Keratinocyte (primary cell): ENCODE results near the gene UGGT2. TPM values are rescaled to one million over a fixed set of nuclear protein-coding genes. Genes with fewer than 3 reads are reported as not detected.
A peak's percentile ranks its signal among the peaks of the same experiment; 100 is the strongest.

Experiments
- DNase-seq: peaks from one replicate; pipeline ENCODE4 v3.0.0-alpha.2; 2011; ENCODE audit warnings: low read depth, missing footprints, low spot score
- FAIRE-seq: peaks from 2 replicates; lab custom pipeline; 2011; peaks lifted over from hg19 to GRCh38; lab: Jason Lieb, UNC
- H2AFZ ChIP-seq: 2 replicates; pipeline ENCODE4 v1.6.0; 2012; ENCODE audit warnings: low read length, control low read depth, inconsistent platforms; ENCODE audit not compliant: control insufficient read depth
- H3K27ac ChIP-seq: 2 replicates; pipeline ENCODE4 v1.5.1; 2011; ENCODE audit warnings: low read length; ENCODE audit not compliant: control insufficient read depth, insufficient read depth
- H3K27me3 ChIP-seq: 3 replicates; pipeline ENCODE4 v1.6.0; 2011; ENCODE audit warnings: low read length; ENCODE audit not compliant: control insufficient read depth, insufficient read depth; ENCODE audit errors: extremely low read depth
- H3K36me3 ChIP-seq, 2 experiments: 2 replicates in 1 of 2; 3 replicates in 1 of 2; pipeline ENCODE4 v1.5.1; 2011; ENCODE audit warnings: low read length in 2 of 2, mild to moderate bottlenecking in 1 of 2; ENCODE audit not compliant: control insufficient read depth in 2 of 2, insufficient read depth in 2 of 2; ENCODE audit errors: extremely low read depth in 1 of 2
- H3K4me1 ChIP-seq: 3 replicates; pipeline ENCODE4 v1.5.1; 2011; ENCODE audit warnings: low read length; ENCODE audit not compliant: control insufficient read depth, insufficient read depth; ENCODE audit errors: extremely low read depth
- H3K4me2 ChIP-seq: 3 replicates; pipeline ENCODE4 v1.6.0; 2011; ENCODE audit warnings: low read depth, low read length; ENCODE audit not compliant: control insufficient read depth, insufficient read depth; ENCODE audit errors: extremely low read depth
- H3K4me3 ChIP-seq, 3 experiments: fragments of 200-600 bp in 1 of 3; sonication (generic) in 1 of 3; 2 replicates in 2 of 3; 3 replicates in 1 of 3; pipeline ENCODE4 v1.5.1; 2011 to 2016; ENCODE audit warnings: low read length in 3 of 3, mild to moderate bottlenecking in 3 of 3, control low read depth in 2 of 3, inconsistent platforms in 1 of 3, low read depth in 1 of 3, mixed read lengths in 1 of 3, mixed run types in 1 of 3, moderate library complexity in 1 of 3; ENCODE audit not compliant: control insufficient read depth in 2 of 3, insufficient read depth in 2 of 3; ENCODE audit errors: extremely low read depth in 1 of 3
- H3K79me2 ChIP-seq: 2 replicates; pipeline ENCODE4 v1.6.0; 2012; ENCODE audit warnings: low read length; ENCODE audit not compliant: control insufficient read depth, insufficient read depth
- H3K9ac ChIP-seq: 3 replicates; pipeline ENCODE4 v1.6.0; 2011; ENCODE audit warnings: low read length; ENCODE audit not compliant: control insufficient read depth, insufficient read depth; ENCODE audit errors: extremely low read depth
- H3K9me1 ChIP-seq: 3 replicates; pipeline ENCODE4 v1.6.0; 2011; ENCODE audit warnings: low read length; ENCODE audit not compliant: control insufficient read depth, insufficient read depth; ENCODE audit errors: extremely low read depth
- H3K9me3 ChIP-seq: 2 replicates; pipeline ENCODE4 v1.5.1; 2012; ENCODE audit warnings: low read depth, low read length; ENCODE audit not compliant: control insufficient read depth
- H4K20me1 ChIP-seq: 3 replicates; pipeline ENCODE4 v1.6.0; 2011; ENCODE audit warnings: low read length; ENCODE audit not compliant: control insufficient read depth, insufficient read depth; ENCODE audit errors: extremely low read depth
- EZH2 ChIP-seq: IDR thresholded peaks from one replicate; pipeline ENCODE4 v1.6.1; 2012; ENCODE audit warnings: inconsistent platforms, mild to moderate bottlenecking, low read length, moderate library complexity
- dilution Hi-C: fragments of 300-500 bp; cut with MboI; formaldehyde crosslinking; loops from one replicate; pipeline ENCODE4 v1.7.0; 2020; ENCODE audit warnings: low sequenced_read_pairs; ENCODE audit not compliant: extremely low pct_ligation_motif_present
- polyA minus RNA-seq, 3 experiments: library from RNA; depleted of rRNA, polyadenylated mRNA; stranded (reverse); fragments of >200 nt; gene quantifications; 1 replicate in 1 of 3; 2 replicates in 1 of 3; 3 replicates in 1 of 3; pipeline ENCODE4 v1.2.3, GENCODE V29; 2011
- polyA plus RNA-seq, 5 experiments: library from polyadenylated mRNA; depleted of rRNA in 3 of 5; stranded (reverse) in 3 of 5; stranded (forward) in 1 of 5; unstranded in 1 of 5; fragments of >200 nt; gene quantifications; 1 replicate in 1 of 5; 2 replicates in 3 of 5; 3 replicates in 1 of 5; pipeline versions ENCODE4 v1.2.1 to v1.2.3, GENCODE V29; 2011 to 2012; ENCODE audit warnings: missing spikeins in 2 of 5, low read depth in 1 of 5, low replicate concordance in 1 of 5
- TF ChIP-seq, protein P1 (sequence below), 3 experiments: IDR thresholded peaks in 1 of 3; conservative IDR thresholded peaks in 1 of 3; optimal IDR thresholded peaks in 1 of 3; 2 replicates in 2 of 3; 3 replicates in 1 of 3; pipeline versions ENCODE3 to v1.5.1; 2011; ENCODE audit warnings: low read length in 3 of 3, mild to moderate bottlenecking in 3 of 3, moderate library complexity in 2 of 3, control low read depth in 1 of 3, inconsistent platforms in 1 of 3; ENCODE audit not compliant: insufficient read depth in 2 of 3; ENCODE audit errors: extremely low read depth in 1 of 3

Gene UGGT2, protein sequence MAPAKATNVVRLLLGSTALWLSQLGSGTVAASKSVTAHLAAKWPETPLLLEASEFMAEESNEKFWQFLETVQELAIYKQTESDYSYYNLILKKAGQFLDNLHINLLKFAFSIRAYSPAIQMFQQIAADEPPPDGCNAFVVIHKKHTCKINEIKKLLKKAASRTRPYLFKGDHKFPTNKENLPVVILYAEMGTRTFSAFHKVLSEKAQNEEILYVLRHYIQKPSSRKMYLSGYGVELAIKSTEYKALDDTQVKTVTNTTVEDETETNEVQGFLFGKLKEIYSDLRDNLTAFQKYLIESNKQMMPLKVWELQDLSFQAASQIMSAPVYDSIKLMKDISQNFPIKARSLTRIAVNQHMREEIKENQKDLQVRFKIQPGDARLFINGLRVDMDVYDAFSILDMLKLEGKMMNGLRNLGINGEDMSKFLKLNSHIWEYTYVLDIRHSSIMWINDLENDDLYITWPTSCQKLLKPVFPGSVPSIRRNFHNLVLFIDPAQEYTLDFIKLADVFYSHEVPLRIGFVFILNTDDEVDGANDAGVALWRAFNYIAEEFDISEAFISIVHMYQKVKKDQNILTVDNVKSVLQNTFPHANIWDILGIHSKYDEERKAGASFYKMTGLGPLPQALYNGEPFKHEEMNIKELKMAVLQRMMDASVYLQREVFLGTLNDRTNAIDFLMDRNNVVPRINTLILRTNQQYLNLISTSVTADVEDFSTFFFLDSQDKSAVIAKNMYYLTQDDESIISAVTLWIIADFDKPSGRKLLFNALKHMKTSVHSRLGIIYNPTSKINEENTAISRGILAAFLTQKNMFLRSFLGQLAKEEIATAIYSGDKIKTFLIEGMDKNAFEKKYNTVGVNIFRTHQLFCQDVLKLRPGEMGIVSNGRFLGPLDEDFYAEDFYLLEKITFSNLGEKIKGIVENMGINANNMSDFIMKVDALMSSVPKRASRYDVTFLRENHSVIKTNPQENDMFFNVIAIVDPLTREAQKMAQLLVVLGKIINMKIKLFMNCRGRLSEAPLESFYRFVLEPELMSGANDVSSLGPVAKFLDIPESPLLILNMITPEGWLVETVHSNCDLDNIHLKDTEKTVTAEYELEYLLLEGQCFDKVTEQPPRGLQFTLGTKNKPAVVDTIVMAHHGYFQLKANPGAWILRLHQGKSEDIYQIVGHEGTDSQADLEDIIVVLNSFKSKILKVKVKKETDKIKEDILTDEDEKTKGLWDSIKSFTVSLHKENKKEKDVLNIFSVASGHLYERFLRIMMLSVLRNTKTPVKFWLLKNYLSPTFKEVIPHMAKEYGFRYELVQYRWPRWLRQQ (N-terminal part only)
- polyA plus RNA-seq (6.9 to 12.5 TPM (median 9.6 TPM) in 3 replicates), polyA minus RNA-seq (2.6 to 18.5 TPM (median 9.5 TPM) in 3 replicates)
- 33.3 TPM for polyA plus RNA-seq (2011; ENCODE audit: low read depth)
- polyA plus RNA-seq (2011; cell fraction: cytosol; rRNA removed), result 1.6 and 2.9 TPM in 2 replicates
- polyA plus RNA-seq (2011; cell fraction: nucleus; rRNA removed), result 16.6 and 26.2 TPM in 2 replicates
- polyA plus RNA-seq (2012; ENCODE audit: low replicate concordance), result 5.5 and 6.5 TPM in 2 replicates
- polyA minus RNA-seq (2011; cell fraction: cytosol; rRNA and poly(A)+ RNA removed), result 6.7 TPM
- polyA minus RNA-seq (2011; cell fraction: nucleus; rRNA and poly(A)+ RNA removed), result 52.7 and 69.5 TPM in 2 replicates

DNA sequence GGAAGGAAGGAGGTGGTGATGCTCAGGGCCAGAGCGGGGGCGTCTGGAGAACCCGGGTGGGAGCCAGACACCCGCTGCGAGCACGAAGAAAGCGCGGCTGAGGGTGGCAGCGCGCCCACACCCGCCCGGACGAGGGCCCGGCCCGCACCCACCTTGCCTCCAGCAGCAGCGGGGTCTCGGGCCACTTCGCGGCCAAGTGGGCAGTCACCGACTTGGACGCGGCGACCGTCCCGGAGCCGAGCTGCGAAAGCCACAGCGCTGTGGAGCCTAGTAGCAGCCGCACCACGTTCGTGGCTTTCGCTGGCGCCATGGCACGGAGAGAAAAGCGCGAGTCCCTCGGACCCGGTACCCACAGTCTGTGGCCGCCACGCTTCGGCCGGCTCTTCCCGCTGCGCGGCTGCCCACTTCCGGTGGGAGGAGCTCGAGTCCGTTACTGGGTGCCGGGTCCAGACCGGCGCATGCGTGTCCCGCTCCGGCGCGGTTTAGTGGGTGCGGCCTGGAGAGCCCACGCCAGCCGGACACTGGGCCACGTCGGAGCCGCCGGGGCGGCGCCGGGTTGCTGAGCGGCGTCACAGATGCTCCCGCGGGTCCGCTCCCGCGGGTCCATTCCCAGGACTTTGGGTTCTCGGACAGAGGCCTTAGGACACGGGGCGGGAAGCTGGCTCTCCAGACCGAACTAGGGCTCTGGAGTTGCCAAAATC lies at the start of gene UGGT2:
Gene UGGT2, minus strand, starts transcription at position 399 of the 701 bp plus-strand sequence. Its CDS starts 89 bp downstream, at position 310.
- Histone ChIP-seq H4K20me1 (no peaks in the 10 kb centered on the region), H3K27ac (peak within 1 kb of the TSS; percentile 81), H3K27me3 (no peaks in the 10 kb centered on the region), H3K4me3 (peak within 1 kb of the TSS; percentile 70 to 88 (median 81)), H2AFZ (peak within 1 kb of the TSS; percentile 98), H3K4me1 (no peaks in the 10 kb centered on the region), H3K4me2 (peak within 1 kb of the TSS; percentile 57), H3K36me3 (no peaks in the 10 kb centered on the region), H3K79me2 (peaks cover 20% of the 10 kb centered on the region), H3K9me1 (no peaks in the 10 kb centered on the region), H3K9me3 (no peaks in the 10 kb centered on the region), H3K9ac (peak within 1 kb of the TSS; percentile 83)
- TF ChIP-seq, protein P1, sequence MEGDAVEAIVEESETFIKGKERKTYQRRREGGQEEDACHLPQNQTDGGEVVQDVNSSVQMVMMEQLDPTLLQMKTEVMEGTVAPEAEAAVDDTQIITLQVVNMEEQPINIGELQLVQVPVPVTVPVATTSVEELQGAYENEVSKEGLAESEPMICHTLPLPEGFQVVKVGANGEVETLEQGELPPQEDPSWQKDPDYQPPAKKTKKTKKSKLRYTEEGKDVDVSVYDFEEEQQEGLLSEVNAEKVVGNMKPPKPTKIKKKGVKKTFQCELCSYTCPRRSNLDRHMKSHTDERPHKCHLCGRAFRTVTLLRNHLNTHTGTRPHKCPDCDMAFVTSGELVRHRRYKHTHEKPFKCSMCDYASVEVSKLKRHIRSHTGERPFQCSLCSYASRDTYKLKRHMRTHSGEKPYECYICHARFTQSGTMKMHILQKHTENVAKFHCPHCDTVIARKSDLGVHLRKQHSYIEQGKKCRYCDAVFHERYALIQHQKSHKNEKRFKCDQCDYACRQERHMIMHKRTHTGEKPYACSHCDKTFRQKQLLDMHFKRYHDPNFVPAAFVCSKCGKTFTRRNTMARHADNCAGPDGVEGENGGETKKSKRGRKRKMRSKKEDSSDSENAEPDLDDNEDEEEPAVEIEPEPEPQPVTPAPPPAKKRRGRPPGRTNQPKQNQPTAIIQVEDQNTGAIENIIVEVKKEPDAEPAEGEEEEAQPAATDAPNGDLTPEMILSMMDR (optimal IDR thresholded peaks at IDR 0.05 in 1 of 3, IDR thresholded peaks at IDR 0.05 in 1 of 3, conservative IDR thresholded peaks at IDR 0.05 in 1 of 3; ENCODE audit: extremely low read depth in 1 of 3, insufficient read depth in 2 of 3, low read length in 3 of 3), result no peak
- no peak for TF ChIP-seq EZH2
- dilution Hi-C loops, result no loop called here
- FAIRE-seq, result no peak
- peak; percentile 57 for DNase-seq
